Gastrocnemius medialis (tissue), 4 donors: ENCODE results near the gene FOXN1.

Experiments used
- POLR2A ChIP-seq, 2 donors: fragments of 450-650 bp; IDR thresholded peaks; one replicate each; pipeline ENCODE4 v1.6.1; 2017; ENCODE audit warnings: antibody characterized with exemption in 2 of 2, mild to moderate bottlenecking in 2 of 2, moderate library complexity in 2 of 2
- TF ChIP-seq, protein P1 (sequence below), 5 experiments: fragments of 450-650 bp in 3 of 5; fragments of 200-600 bp in 2 of 5; sonication (generic) in 2 of 5; IDR thresholded peaks in 4 of 5; conservative IDR thresholded peaks in 1 of 5; 1 replicate in 4 of 5; 2 replicates in 1 of 5; pipeline ENCODE4 v1.5.1; 2016 to 2019; ENCODE audit warnings: antibody characterized with exemption in 5 of 5, mild to moderate bottlenecking in 3 of 5, moderate library complexity in 3 of 5

DNA sequence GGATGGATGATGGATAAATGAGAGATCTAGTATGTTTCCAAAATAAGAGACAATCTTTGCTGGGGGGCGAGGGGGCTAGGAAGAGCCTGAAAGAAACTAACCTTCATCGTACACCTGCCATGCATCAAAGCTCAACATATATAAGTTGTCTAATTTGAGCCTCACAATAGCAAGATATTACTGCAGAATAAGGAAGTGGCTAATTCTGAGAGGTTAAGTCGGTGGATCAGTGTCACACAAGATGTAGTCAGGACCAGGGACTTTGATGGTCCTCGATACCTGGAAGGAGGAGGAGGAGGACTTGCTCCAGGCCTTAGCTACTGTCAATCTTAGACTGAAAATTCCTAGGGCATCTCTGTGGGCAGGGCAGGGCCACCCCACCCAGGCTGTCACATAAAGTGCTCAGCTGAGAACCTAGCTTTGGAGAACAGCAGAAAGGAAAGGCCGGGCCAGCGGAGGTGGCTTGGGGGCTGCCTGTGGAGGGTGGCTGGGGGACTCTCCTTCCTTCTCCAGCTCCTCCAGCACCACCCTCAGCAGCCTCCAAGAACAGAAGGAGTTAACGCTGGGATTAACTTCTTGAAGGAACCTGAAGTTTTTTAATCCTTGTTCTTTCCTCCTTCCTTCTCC lies 33.2 kb upstream of the FOXN1 start:
- TF ChIP-seq, protein P1, sequence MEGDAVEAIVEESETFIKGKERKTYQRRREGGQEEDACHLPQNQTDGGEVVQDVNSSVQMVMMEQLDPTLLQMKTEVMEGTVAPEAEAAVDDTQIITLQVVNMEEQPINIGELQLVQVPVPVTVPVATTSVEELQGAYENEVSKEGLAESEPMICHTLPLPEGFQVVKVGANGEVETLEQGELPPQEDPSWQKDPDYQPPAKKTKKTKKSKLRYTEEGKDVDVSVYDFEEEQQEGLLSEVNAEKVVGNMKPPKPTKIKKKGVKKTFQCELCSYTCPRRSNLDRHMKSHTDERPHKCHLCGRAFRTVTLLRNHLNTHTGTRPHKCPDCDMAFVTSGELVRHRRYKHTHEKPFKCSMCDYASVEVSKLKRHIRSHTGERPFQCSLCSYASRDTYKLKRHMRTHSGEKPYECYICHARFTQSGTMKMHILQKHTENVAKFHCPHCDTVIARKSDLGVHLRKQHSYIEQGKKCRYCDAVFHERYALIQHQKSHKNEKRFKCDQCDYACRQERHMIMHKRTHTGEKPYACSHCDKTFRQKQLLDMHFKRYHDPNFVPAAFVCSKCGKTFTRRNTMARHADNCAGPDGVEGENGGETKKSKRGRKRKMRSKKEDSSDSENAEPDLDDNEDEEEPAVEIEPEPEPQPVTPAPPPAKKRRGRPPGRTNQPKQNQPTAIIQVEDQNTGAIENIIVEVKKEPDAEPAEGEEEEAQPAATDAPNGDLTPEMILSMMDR (IDR thresholded peaks at IDR 0.05 in 4 of 5, conservative IDR thresholded peaks at IDR 0.05 in 1 of 5), result no peak
- TF ChIP-seq POLR2A (IDR thresholded peaks at IDR 0.05), result no peak
